Measurements from ENCODE around the gene TBL2.

The TBL2 gene

DNA sequence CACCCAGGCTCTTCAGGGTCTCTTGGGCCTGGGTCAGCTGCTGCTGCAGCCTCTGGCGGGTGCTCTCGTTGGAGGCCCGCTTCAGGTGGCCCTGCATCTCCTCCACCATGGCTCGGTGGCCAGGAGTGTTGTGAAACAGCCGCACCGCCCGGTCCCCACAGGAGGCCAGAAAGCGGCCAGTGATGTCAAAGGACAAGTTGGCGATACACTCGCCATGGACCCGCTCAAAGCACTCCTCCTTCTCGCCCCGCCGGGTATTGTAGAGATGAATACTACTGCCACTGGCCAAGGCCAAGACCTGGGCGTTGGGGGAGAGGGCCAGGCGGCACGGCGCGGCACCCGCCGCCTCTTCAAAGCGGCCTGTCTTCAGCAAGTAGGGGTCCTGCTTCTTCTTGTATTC lies 7.9 kb downstream of the TBL2 start:
- TF ChIP-seq CTCF (IDR thresholded peaks at IDR 0.05; ENCODE audit: low read length): no peak
- no peak for TF ChIP-seq EZH2 (optimal IDR thresholded peaks at IDR 0.05; ENCODE audit: low read depth, low read length)
- TF ChIP-seq EZH2phosphoT487 (IDR thresholded peaks at IDR 0.05; ENCODE audit: low read length): no peak
- no peak overlapping the region for H2AFZ ChIP-seq (ENCODE audit: low read length)
- peaks cover 14% of the 10 kb centered on the region; the same call in 1 of the 2 replicates for H3K79me2 ChIP-seq (ENCODE audit: low read length)
- H3K27me3 ChIP-seq (replicated peaks; ENCODE audit: insufficient read depth, low read length): no peaks in the 10 kb centered on the region
- H4K20me1 ChIP-seq (ENCODE audit: insufficient read depth, low read length): no peaks in the 10 kb centered on the region
- H3K9me2 ChIP-seq (replicated peaks; ENCODE audit: insufficient read depth, low read length): no peaks in the 10 kb centered on the region
- 0 out of 2 replicates have a peak, but pooled peaks cover 4% of the 10 kb centered on the region for H3K4me1 ChIP-seq (ENCODE audit: low read length)
- H3K27ac ChIP-seq (ENCODE audit: low read length): no peak overlapping the region
- H3K9ac ChIP-seq (ENCODE audit: low read length): no peak overlapping the region
- no peak overlapping the region for H3K4me2 ChIP-seq (ENCODE audit: low read depth, low read length)
- H3K36me3 ChIP-seq (replicated peaks; ENCODE audit: insufficient read depth, low read length): peaks cover 10% of the 10 kb centered on the region; the same call in 1 of the 2 replicates
- no peak for DNase-seq
- H3K4me3 ChIP-seq (ENCODE audit: low read length): no peak overlapping the region
- no peaks in the 10 kb centered on the region for H3K9me3 ChIP-seq (replicated peaks; ENCODE audit: insufficient read depth, low read length)
- H3F3A ChIP-seq (ENCODE audit: insufficient read depth, low read length): peaks cover 14% of the 10 kb centered on the region; the same call in 1 of the 2 replicates

- H3K4me2 ChIP-seq (ENCODE audit: low read depth, low read length): no peak overlapping the region
- TF ChIP-seq CTCF (IDR thresholded peaks at IDR 0.05; ENCODE audit: low read length) (no peak), EZH2phosphoT487 (IDR thresholded peaks at IDR 0.05; ENCODE audit: low read length) (no peak), EZH2 (optimal IDR thresholded peaks at IDR 0.05; ENCODE audit: low read depth, low read length) (no peak)
These were observed 9.3 kb downstream of the TBL2 start for GRCh38 chr7:73569042-73569608.

DNA sequence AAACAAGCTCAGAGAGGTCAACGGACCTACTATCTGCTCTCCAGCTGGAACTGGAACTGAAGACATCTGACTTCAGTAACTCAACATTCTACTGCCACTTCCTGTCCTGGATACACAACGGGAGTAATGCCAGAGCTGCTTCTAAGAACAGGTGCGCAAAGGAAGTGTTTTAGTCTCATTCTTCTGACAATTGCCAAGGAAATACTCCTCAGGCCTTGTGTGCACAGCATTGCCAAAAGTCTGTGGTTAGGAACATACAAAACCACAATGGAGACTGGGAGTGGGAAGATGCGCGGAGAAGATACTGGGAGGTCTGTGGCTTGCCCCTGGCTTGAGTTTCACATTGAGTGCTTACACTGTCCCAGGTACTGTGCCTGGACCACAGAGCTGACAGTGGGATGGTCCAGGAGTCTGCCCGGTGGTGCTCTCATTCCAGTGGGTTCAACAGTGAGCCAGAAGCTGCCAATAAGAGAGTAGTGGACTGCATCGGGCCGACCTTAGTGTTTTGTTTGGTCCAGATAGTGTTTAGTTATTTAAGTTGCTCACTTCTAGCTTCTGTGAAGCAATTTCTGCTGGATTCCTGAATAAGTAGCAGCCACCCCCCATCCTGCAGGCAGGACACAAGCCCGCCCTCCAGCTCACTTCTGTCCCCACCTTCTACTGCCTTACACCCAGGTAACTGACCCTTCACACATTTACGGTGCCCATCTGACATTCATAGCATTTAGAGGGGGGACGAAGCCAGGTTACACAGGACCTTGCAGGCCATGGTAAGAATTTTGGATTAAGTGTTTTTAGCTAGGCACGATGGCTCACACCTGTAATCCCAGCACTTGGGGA lies 10.3 kb downstream of the TBL2 start:
- DNase-seq: no peak
- no peak overlapping the region for H3K4me3 ChIP-seq (ENCODE audit: low read length)
- H3K27me3 ChIP-seq (replicated peaks; ENCODE audit: insufficient read depth, low read length): no peaks in the 10 kb centered on the region
- no peak overlapping the region for H3K4me2 ChIP-seq (ENCODE audit: low read depth, low read length)
- no peaks in the 10 kb centered on the region for H3K9me2 ChIP-seq (replicated peaks; ENCODE audit: insufficient read depth, low read length)
- H3F3A ChIP-seq (ENCODE audit: insufficient read depth, low read length): peaks cover 14% of the 10 kb centered on the region; the same call in 1 of the 2 replicates
- H3K36me3 ChIP-seq (replicated peaks; ENCODE audit: insufficient read depth, low read length): no peaks in the 10 kb centered on the region; the same call in 1 of the 2 replicates
- H3K9me3 ChIP-seq (replicated peaks; ENCODE audit: insufficient read depth, low read length): no peaks in the 10 kb centered on the region
- H2AFZ ChIP-seq (ENCODE audit: low read length): no peak overlapping the region
- TF ChIP-seq EZH2 (optimal IDR thresholded peaks at IDR 0.05; ENCODE audit: low read depth, low read length) (no peak), CTCF (IDR thresholded peaks at IDR 0.05; ENCODE audit: low read length) (no peak), EZH2phosphoT487 (IDR thresholded peaks at IDR 0.05; ENCODE audit: low read length) (no peak)
- H4K20me1 ChIP-seq (ENCODE audit: insufficient read depth, low read length): no peaks in the 10 kb centered on the region
- 0 out of 2 replicates have a peak, but pooled peaks cover 7% of the 10 kb centered on the region for H3K4me1 ChIP-seq (ENCODE audit: low read length)
- no peak overlapping the region for H3K27ac ChIP-seq (ENCODE audit: low read length)
- no peaks in the 10 kb centered on the region for H3K79me2 ChIP-seq (ENCODE audit: low read length)
- H3K9ac ChIP-seq (ENCODE audit: low read length): no peak overlapping the region

More at GRCh38 chr7:73569042-73569608, 9.3 kb downstream of the TBL2 start:
- peaks cover 5% of the 10 kb centered on the region; the same call in 1 of the 2 replicates for H3K79me2 ChIP-seq (ENCODE audit: low read length)
- no peaks in the 10 kb centered on the region for H3K9me2 ChIP-seq (replicated peaks; ENCODE audit: insufficient read depth, low read length)
- H3F3A ChIP-seq (ENCODE audit: insufficient read depth, low read length): peaks cover 14% of the 10 kb centered on the region; the same call in 1 of the 2 replicates
- DNase-seq: no peak
- peaks cover 5% of the 10 kb centered on the region; the same call in 1 of the 2 replicates for H3K36me3 ChIP-seq (replicated peaks; ENCODE audit: insufficient read depth, low read length)
- H3K9ac ChIP-seq (ENCODE audit: low read length): no peak overlapping the region
- H3K4me3 ChIP-seq (ENCODE audit: low read length): no peak overlapping the region
- H3K27me3 ChIP-seq (replicated peaks; ENCODE audit: insufficient read depth, low read length): no peaks in the 10 kb centered on the region
- H3K9me3 ChIP-seq (replicated peaks; ENCODE audit: insufficient read depth, low read length): no peaks in the 10 kb centered on the region
- no peak overlapping the region for H3K27ac ChIP-seq (ENCODE audit: low read length)
- H2AFZ ChIP-seq (ENCODE audit: low read length): no peak overlapping the region
- H4K20me1 ChIP-seq (ENCODE audit: insufficient read depth, low read length): no peaks in the 10 kb centered on the region
- 0 out of 2 replicates have a peak, but pooled peaks cover 7% of the 10 kb centered on the region for H3K4me1 ChIP-seq (ENCODE audit: low read length)

Data from MM.1S (cell line).